Stimulated activated CD4-positive, alpha-beta T cell treated with anti-CD3 and anti-CD28 coated beads, Interleukin-12 subunit alpha, Interleukin-12 subunit beta, amount 100 ng/mL, for 24 hours (primary cell): Measurements from ENCODE around the gene CIB1.

ENCODE experiments used
- DNase-seq, 2 experiments: peaks; one replicate each; pipeline ENCODE4 v3.0.0-alpha.2; 2020; ENCODE audit warnings: low read depth in 2 of 2

Gene CIB1

GRCh38 chr15:90214553-90215196, 19.1 kb downstream of the CIB1 start:
- DNase-seq = no peak

- DNase-seq = no peak
Observed at GRCh38 chr15:90213818-90214204, 19.9 kb downstream of the CIB1 start.

GRCh38 chr15:90213122-90213817, 20.5 kb downstream of the CIB1 start:
- no peak for DNase-seq

- no peak for DNase-seq
Observed at GRCh38 chr15:90212221-90213098, 21.3 kb downstream of the CIB1 start.

GRCh38 chr15:90211440-90212143, 22.1 kb downstream of the CIB1 start:
- DNase-seq = no peak

GRCh38 chr15:90211009-90211408, 22.7 kb downstream of the CIB1 start:
- DNase-seq = no peak

- DNase-seq = no peak
Observed at GRCh38 chr15:90210593-90210992, 23.1 kb downstream of the CIB1 start.

GRCh38 chr15:90209591-90209990, 24.1 kb downstream of the CIB1 start:
- DNase-seq = no peak

- no peak for DNase-seq
Observed at GRCh38 chr15:90208356-90208755, 25.4 kb downstream of the CIB1 start.

- no peak for DNase-seq
Observed at GRCh38 chr15:90207252-90207651, 26.5 kb downstream of the CIB1 start.

- no peak for DNase-seq
Observed at GRCh38 chr15:90205886-90206285, 27.9 kb downstream of the CIB1 start.

- DNase-seq = no peak
Observed at GRCh38 chr15:90205050-90205848, 28.5 kb downstream of the CIB1 start.

- no peak for DNase-seq
Observed at GRCh38 chr15:90203922-90204321, 29.8 kb downstream of the CIB1 start.

GRCh38 chr15:90203473-90203872, 30.3 kb downstream of the CIB1 start:
- DNase-seq = no peak

GRCh38 chr15:90202929-90203328, 30.8 kb downstream of the CIB1 start:
- no peak for DNase-seq

GRCh38 chr15:90201944-90202375, 31.8 kb downstream of the CIB1 start:
- DNase-seq = no peak

GRCh38 chr15:90201130-90201943, 32.4 kb downstream of the CIB1 start, which contains the start of gene SEMA4B:
SEMA4B (plus strand) TSS chr15:90201330; CDS start chr15:90201579, 249 bp downstream.
- peak; percentile 26 to 60 for DNase-seq

GRCh38 chr15:90200534-90201129, 33.1 kb downstream of the CIB1 start:
- DNase-seq = no peak

- DNase-seq = no peak
Observed at GRCh38 chr15:90194655-90195054, 39.1 kb downstream of the CIB1 start.
